CD4-positive, alpha-beta T cell treated with Interleukin-6 at 100 ng/mL for 8 hours (primary cell): Measurements from ENCODE around the gene SLC8A2.

Experiments
- DNase-seq: peaks from one replicate; pipeline ENCODE4 v3.0.0-alpha.2; 2020; ENCODE audit warnings: mixed read lengths, low spot score

SLC8A2 gene

GRCh38 chr19:47503826-47504150, 32.1 kb upstream of the SLC8A2 start:
- no peak for DNase-seq

GRCh38 chr19:47503130-47503825, 31.6 kb upstream of the SLC8A2 start:
- no peak for DNase-seq

- no peak for DNase-seq
These were observed 28.5 kb upstream of the SLC8A2 start for GRCh38 chr19:47499863-47500830.

GRCh38 chr19:47499371-47499770, 27.7 kb upstream of the SLC8A2 start:
- DNase-seq = no peak

GRCh38 chr19:47498561-47498960, 26.9 kb upstream of the SLC8A2 start:
- no peak for DNase-seq

GRCh38 chr19:47497821-47498520, 26.3 kb upstream of the SLC8A2 start:
- no peak for DNase-seq

GRCh38 chr19:47497050-47497766, 25.5 kb upstream of the SLC8A2 start:
- DNase-seq = no peak

- no peak for DNase-seq
These were observed 24.0 kb upstream of the SLC8A2 start for GRCh38 chr19:47495478-47496372.

GRCh38 chr19:47494729-47495128, 23.0 kb upstream of the SLC8A2 start:
- no peak for DNase-seq

- no peak for DNase-seq
These were observed 22.5 kb upstream of the SLC8A2 start for GRCh38 chr19:47494211-47494547.

GRCh38 chr19:47493378-47494210, 21.9 kb upstream of the SLC8A2 start:
- DNase-seq = no peak

GRCh38 chr19:47492571-47493377, 21.1 kb upstream of the SLC8A2 start:
- DNase-seq = no peak

GRCh38 chr19:47492137-47492533, 20.4 kb upstream of the SLC8A2 start:
- DNase-seq = no peak

- DNase-seq = no peak
These were observed 19.9 kb upstream of the SLC8A2 start for GRCh38 chr19:47491358-47492136.

- DNase-seq = no peak
These were observed 19.2 kb upstream of the SLC8A2 start for GRCh38 chr19:47490847-47491246.

GRCh38 chr19:47490031-47490430, 18.3 kb upstream of the SLC8A2 start:
- no peak for DNase-seq

GRCh38 chr19:47489072-47489914, 17.6 kb upstream of the SLC8A2 start:
- DNase-seq = no peak
